HCT116 (cell line): Measurements from ENCODE around the gene TMEM244. TPM values are rescaled to one million over a fixed set of nuclear protein-coding genes. Genes with fewer than 3 reads are reported as not detected.

ENCODE experiments used
- ATAC-seq: fragments of 200-7000 bp; cut with Tn5 transposase; 2 replicates; pipeline ENCODE4 v1.9.1; 2020; ENCODE audit warnings: mild to moderate bottlenecking, moderate library complexity
- BruUV-seq: library from RNA; stranded (reverse); fragments of 400-500 nt; replicated peaks from 2 replicates; lab custom pipeline; 2021; lab: Mats Ljungman, UMichigan
- CTCF ChIA-PET: fragments of 300-600 bp; sonication (Branson Sonifier 250); formaldehyde crosslinking; loops from one replicate; lab custom pipeline; 2021; ENCODE audit warnings: antibody characterized with exemption; lab: Charles Lee
- POLR2A ChIA-PET: fragments of 300-600, 350-600 bp; sonication (Branson Sonifier 250); formaldehyde crosslinking; loops from one replicate; lab custom pipeline; 2021; ENCODE audit warnings: antibody characterized with exemption; lab: Charles Lee
- RAD21 ChIA-PET, 2 experiments: fragments of 300-600 bp; sonication (Branson Sonifier 250); formaldehyde crosslinking; loops; one replicate each; lab custom pipeline; 2023; ENCODE audit warnings: low total read pairs in 2 of 2; ENCODE audit not compliant: uncharacterized antibody in 2 of 2, unreplicated experiment in 2 of 2, low non-redundant PET in 1 of 2; lab: Charles Lee
- DNase-seq: peaks from one replicate; pipeline ENCODE4 v3.0.0-alpha.2; 2010; ENCODE audit warnings: low read depth, low spot score
- H2AFZ ChIP-seq: fragments of 200-600 bp; shearing (Covaris generic), sonication (generic); 2 replicates; pipeline ENCODE4 v1.6.1; 2017; ENCODE audit warnings: low read depth, mixed run types, mixed read lengths, antibody characterized with exemption, low read length; ENCODE audit not compliant: poor library complexity, severe bottlenecking
- H3K27ac ChIP-seq: 2 replicates; pipeline ENCODE4 v1.5.1; 2012; ENCODE audit warnings: low read depth, low read length
- H3K27me3 ChIP-seq: fragments of 200-600 bp; sonication (generic); 2 replicates; pipeline ENCODE4 v1.6.1; 2016; ENCODE audit warnings: mixed run types, low read length, mixed read lengths; ENCODE audit not compliant: insufficient read depth
- H3K36me3 ChIP-seq, 2 experiments: fragments of 200-500 bp in 1 of 2; fragments of 200-600 bp in 1 of 2; sonication (Bioruptor generic) in 1 of 2; sonication (generic) in 1 of 2; 2 replicates each; pipeline versions ENCODE4 v1.5.1 to v1.6.1; 2014 to 2016; ENCODE audit warnings: low read length in 2 of 2, inconsistent platforms in 1 of 2, mixed read lengths in 1 of 2, mixed run types in 1 of 2; ENCODE audit not compliant: insufficient read depth in 2 of 2, control insufficient read depth in 1 of 2
- H3K4me1 ChIP-seq, 2 experiments: fragments of 200-600 bp in 1 of 2; sonication (generic) in 1 of 2; 2 replicates each; pipeline versions ENCODE4 v1.5.1 to v1.6.1; 2012 to 2017; ENCODE audit warnings: low read length in 2 of 2, inconsistent platforms in 1 of 2, mild to moderate bottlenecking in 1 of 2, mixed read lengths in 1 of 2, mixed run types in 1 of 2, moderate library complexity in 1 of 2; ENCODE audit not compliant: insufficient read depth in 2 of 2, control insufficient read depth in 1 of 2
- H3K4me2 ChIP-seq: fragments of 200-600 bp; sonication (generic); 2 replicates; pipeline ENCODE4 v1.6.1; 2017; ENCODE audit warnings: mixed run types, low read length, mixed read lengths
- H3K4me3 ChIP-seq, 2 experiments: fragments of 200-600 bp in 1 of 2; sonication (generic) in 1 of 2; replicated peaks in 1 of 2; 2 replicates each; pipeline ENCODE4 v1.5.1; 2011 to 2016; ENCODE audit warnings: low read length in 2 of 2, control low read depth in 1 of 2, low read depth in 1 of 2, mild to moderate bottlenecking in 1 of 2, mixed read lengths in 1 of 2, mixed run types in 1 of 2
- H3K79me2 ChIP-seq: fragments of 200-600 bp; sonication (generic); 2 replicates; pipeline ENCODE4 v1.6.1; 2017; ENCODE audit warnings: mild to moderate bottlenecking, mixed run types, low read length, moderate library complexity, mixed read lengths; ENCODE audit not compliant: insufficient read depth
- H3K9ac ChIP-seq: fragments of 200-600 bp; sonication (generic); 2 replicates; pipeline ENCODE4 v1.6.1; 2016; ENCODE audit warnings: low read length, mixed read lengths
- H3K9me2 ChIP-seq: fragments of 200-600 bp; sonication (generic), shearing (Covaris generic); 2 replicates; pipeline ENCODE4 v1.6.1; 2017; ENCODE audit warnings: mixed run types, mild to moderate bottlenecking, moderate library complexity; ENCODE audit not compliant: insufficient read depth
- H3K9me3 ChIP-seq, 2 experiments: fragments of 200-500 bp in 1 of 2; fragments of 200-600 bp in 1 of 2; sonication (Bioruptor generic) in 1 of 2; sonication (generic) in 1 of 2; 2 replicates each; pipeline ENCODE4 v1.6.1; 2014 to 2017; ENCODE audit warnings: low read length in 2 of 2, mixed read lengths in 2 of 2, inconsistent platforms in 1 of 2, low read depth in 1 of 2, mild to moderate bottlenecking in 1 of 2, mixed run types in 1 of 2, moderate library complexity in 1 of 2; ENCODE audit not compliant: control insufficient read depth in 1 of 2, insufficient read depth in 1 of 2
- H4K20me1 ChIP-seq: fragments of 200-600 bp; sonication (generic), shearing (Covaris generic); 2 replicates; pipeline ENCODE4 v1.6.1; 2017; ENCODE audit warnings: mixed run types, mild to moderate bottlenecking, moderate library complexity; ENCODE audit not compliant: insufficient read depth
- CBX3 ChIP-seq: IDR thresholded peaks from 2 replicates; pipeline ENCODE4 v1.6.1; 2012; ENCODE audit warnings: low read depth
- CEBPB ChIP-seq: IDR thresholded peaks from 2 replicates; pipeline ENCODE4 v1.6.1; 2012; ENCODE audit warnings: low read depth
- ELF1 ChIP-seq: IDR thresholded peaks from 2 replicates; pipeline ENCODE4 v1.6.1; 2012; ENCODE audit warnings: low read depth, borderline replicate concordance
- EZH2 ChIP-seq: fragments of 200-600 bp; sonication (generic); IDR thresholded peaks from 2 replicates; pipeline ENCODE4 v1.6.1; 2017; ENCODE audit warnings: antibody characterized with exemption, mixed run types
- EZH2phosphoT487 ChIP-seq: fragments of 200-600 bp; IDR thresholded peaks from 2 replicates; pipeline ENCODE4 v1.6.1; 2018; ENCODE audit warnings: antibody characterized with exemption, borderline replicate concordance
- JUND ChIP-seq: IDR thresholded peaks from 2 replicates; pipeline ENCODE4 v1.6.1; 2012
- POLR2A ChIP-seq: IDR thresholded peaks from 2 replicates; pipeline ENCODE4 v1.7.0; 2011; ENCODE audit warnings: borderline replicate concordance; ENCODE audit not compliant: insufficient read depth, insufficient read length; ENCODE audit errors: extremely low read depth
- RAD21 ChIP-seq: IDR thresholded peaks from 2 replicates; pipeline ENCODE4 v1.6.1; 2012; ENCODE audit warnings: low read depth, mild to moderate bottlenecking
- SP1 ChIP-seq: IDR thresholded peaks from 2 replicates; pipeline ENCODE4 v1.6.1; 2012; ENCODE audit warnings: low read depth
- SRF ChIP-seq: IDR thresholded peaks from 2 replicates; pipeline ENCODE4 v1.6.1; 2012; ENCODE audit warnings: low read depth
- TCF7L2 ChIP-seq: IDR thresholded peaks from 2 replicates; pipeline ENCODE4 v1.7.0; 2011; ENCODE audit warnings: borderline replicate concordance, inconsistent platforms; ENCODE audit not compliant: insufficient read depth, insufficient read length; ENCODE audit errors: extremely low read depth
- YY1 ChIP-seq: IDR thresholded peaks from 2 replicates; pipeline ENCODE4 v1.6.1; 2011; ENCODE audit warnings: low read length, low read depth, moderate library complexity, mild to moderate bottlenecking; ENCODE audit not compliant: insufficient replicate concordance; ENCODE audit errors: extremely low read depth
- ZBTB33 ChIP-seq: IDR thresholded peaks from 2 replicates; pipeline ENCODE4 v1.6.1; 2011; ENCODE audit warnings: mild to moderate bottlenecking, low read length, moderate library complexity; ENCODE audit not compliant: insufficient replicate concordance; ENCODE audit errors: extremely low read depth
- ZFX ChIP-seq: fragments of 450-650 bp; IDR thresholded peaks from 2 replicates; pipeline ENCODE4 v1.6.1; 2017
- intact Hi-C: fragments of 100-400 bp; cut with micrococcal nuclease; formaldehyde crosslinking; loops from 2 replicates; pipeline ENCODE4 v1.10.0; 2022
- total RNA-seq: library from RNA; stranded (reverse); gene quantifications from one replicate; pipeline ENCODE4 v1.2.1, GENCODE V29; 2021; ENCODE audit not compliant: unreplicated experiment
- TF ChIP-seq, protein P1 (sequence below), 3 experiments: fragments of 200-600 bp in 1 of 3; sonication (generic) in 1 of 3; IDR thresholded peaks in 2 of 3; conservative IDR thresholded peaks in 1 of 3; 2 replicates each; pipeline ENCODE4 v1.5.1; 2012 to 2017; ENCODE audit warnings: low read depth in 2 of 3, low read length in 2 of 3, antibody characterized with exemption in 1 of 3, borderline replicate concordance in 1 of 3, control low read depth in 1 of 3, mild to moderate bottlenecking in 1 of 3, mixed read lengths in 1 of 3, mixed run types in 1 of 3, moderate library complexity in 1 of 3; ENCODE audit not compliant: insufficient read depth in 1 of 3
- TF ChIP-seq, protein P2 (sequence below): IDR thresholded peaks from 2 replicates; pipeline ENCODE4 v1.6.1; 2012; ENCODE audit warnings: low read depth

Gene TMEM244
- total RNA-seq, 1 experiment from 2014 or later, result not detected

GRCh38 chr6:129842881-129843409 is 18.2 kb downstream of the TMEM244 start:
- DNase-seq (no peak), ATAC-seq (no peak)
- Histone ChIP-seq H3K9me2 (no peaks in the 10 kb centered on the region), H4K20me1 (no peaks in the 10 kb centered on the region), H3K9me3 (no peaks in the 10 kb centered on the region), H3K79me2 (no peaks in the 10 kb centered on the region), H3K27me3 (no peaks in the 10 kb centered on the region), H3K4me1 (peaks cover 21 to 26% of the 10 kb centered on the region in 2 experiments), H3K4me3 (no peak overlapping the region), H3K9ac (no peak overlapping the region), H3K36me3 (no peaks in the 10 kb centered on the region), H2AFZ (peak overlapping the region; percentile 33), H3K27ac (peak overlapping the region; percentile 63; the same call in 1 of the 2 replicates), H3K4me2 (no peak overlapping the region)
- TF ChIP-seq, protein P1, sequence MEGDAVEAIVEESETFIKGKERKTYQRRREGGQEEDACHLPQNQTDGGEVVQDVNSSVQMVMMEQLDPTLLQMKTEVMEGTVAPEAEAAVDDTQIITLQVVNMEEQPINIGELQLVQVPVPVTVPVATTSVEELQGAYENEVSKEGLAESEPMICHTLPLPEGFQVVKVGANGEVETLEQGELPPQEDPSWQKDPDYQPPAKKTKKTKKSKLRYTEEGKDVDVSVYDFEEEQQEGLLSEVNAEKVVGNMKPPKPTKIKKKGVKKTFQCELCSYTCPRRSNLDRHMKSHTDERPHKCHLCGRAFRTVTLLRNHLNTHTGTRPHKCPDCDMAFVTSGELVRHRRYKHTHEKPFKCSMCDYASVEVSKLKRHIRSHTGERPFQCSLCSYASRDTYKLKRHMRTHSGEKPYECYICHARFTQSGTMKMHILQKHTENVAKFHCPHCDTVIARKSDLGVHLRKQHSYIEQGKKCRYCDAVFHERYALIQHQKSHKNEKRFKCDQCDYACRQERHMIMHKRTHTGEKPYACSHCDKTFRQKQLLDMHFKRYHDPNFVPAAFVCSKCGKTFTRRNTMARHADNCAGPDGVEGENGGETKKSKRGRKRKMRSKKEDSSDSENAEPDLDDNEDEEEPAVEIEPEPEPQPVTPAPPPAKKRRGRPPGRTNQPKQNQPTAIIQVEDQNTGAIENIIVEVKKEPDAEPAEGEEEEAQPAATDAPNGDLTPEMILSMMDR (IDR thresholded peaks at IDR 0.05 in 2 of 3, conservative IDR thresholded peaks at IDR 0.05 in 1 of 3; ENCODE audit: borderline replicate concordance in 1 of 3, insufficient read depth in 1 of 3, low read depth in 2 of 3, low read length in 2 of 3), result no peak
- TF ChIP-seq POLR2A (no peak), CBX3 (no peak), ZFX (no peak), SP1 (no peak), ZBTB33 (no peak), TCF7L2 (no peak), CEBPB (no peak), EZH2 (no peak), EZH2phosphoT487 (no peak), YY1 (no peak), JUND (no peak), ELF1 (no peak), SRF (no peak), RAD21 (no peak)
- TF ChIP-seq, protein P2, sequence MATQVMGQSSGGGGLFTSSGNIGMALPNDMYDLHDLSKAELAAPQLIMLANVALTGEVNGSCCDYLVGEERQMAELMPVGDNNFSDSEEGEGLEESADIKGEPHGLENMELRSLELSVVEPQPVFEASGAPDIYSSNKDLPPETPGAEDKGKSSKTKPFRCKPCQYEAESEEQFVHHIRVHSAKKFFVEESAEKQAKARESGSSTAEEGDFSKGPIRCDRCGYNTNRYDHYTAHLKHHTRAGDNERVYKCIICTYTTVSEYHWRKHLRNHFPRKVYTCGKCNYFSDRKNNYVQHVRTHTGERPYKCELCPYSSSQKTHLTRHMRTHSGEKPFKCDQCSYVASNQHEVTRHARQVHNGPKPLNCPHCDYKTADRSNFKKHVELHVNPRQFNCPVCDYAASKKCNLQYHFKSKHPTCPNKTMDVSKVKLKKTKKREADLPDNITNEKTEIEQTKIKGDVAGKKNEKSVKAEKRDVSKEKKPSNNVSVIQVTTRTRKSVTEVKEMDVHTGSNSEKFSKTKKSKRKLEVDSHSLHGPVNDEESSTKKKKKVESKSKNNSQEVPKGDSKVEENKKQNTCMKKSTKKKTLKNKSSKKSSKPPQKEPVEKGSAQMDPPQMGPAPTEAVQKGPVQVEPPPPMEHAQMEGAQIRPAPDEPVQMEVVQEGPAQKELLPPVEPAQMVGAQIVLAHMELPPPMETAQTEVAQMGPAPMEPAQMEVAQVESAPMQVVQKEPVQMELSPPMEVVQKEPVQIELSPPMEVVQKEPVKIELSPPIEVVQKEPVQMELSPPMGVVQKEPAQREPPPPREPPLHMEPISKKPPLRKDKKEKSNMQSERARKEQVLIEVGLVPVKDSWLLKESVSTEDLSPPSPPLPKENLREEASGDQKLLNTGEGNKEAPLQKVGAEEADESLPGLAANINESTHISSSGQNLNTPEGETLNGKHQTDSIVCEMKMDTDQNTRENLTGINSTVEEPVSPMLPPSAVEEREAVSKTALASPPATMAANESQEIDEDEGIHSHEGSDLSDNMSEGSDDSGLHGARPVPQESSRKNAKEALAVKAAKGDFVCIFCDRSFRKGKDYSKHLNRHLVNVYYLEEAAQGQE, result no peak
- ChIA-PET CTCF (no interaction called here), POLR2A (no interaction called here), RAD21 (no interaction called here)
- intact Hi-C loops, result loop anchor here (5.0 kb wide), 1 partner anchor 56 kb away; no protein-coding TSS in a partner anchor
- no TSS peak for BruUV-seq
